ENCODE measurements around the gene ARRDC3.

Gene ARRDC3

GRCh38 chr5:91383027-91383955 is at the start of gene ARRDC3:
Gene ARRDC3, minus strand, starts transcription at chr5:91383317. Its CDS starts 225 bp downstream, at chr5:91383092.
- no peak for TF ChIP-seq CTCF (conservative IDR thresholded peaks at IDR 0.05; ENCODE audit: low read depth, low read length)
- DNase-seq (ENCODE audit: low read depth), result peak; percentile 97
- peak within 1 kb of the TSS; percentile 82 for H3K4me3 ChIP-seq (ENCODE audit: low read depth, low read length)

- no peak for DNase-seq (ENCODE audit: low read depth)
These were observed 47.8 kb upstream of the ARRDC3 start for GRCh38 chr5:91430949-91431348.

GRCh38 chr5:91424638-91425436 is 41.7 kb upstream of the ARRDC3 start:
- DNase-seq (ENCODE audit: low read depth), result no peak
- no peak overlapping the region for H3K4me3 ChIP-seq (ENCODE audit: low read depth, low read length)
- no peak for TF ChIP-seq CTCF (conservative IDR thresholded peaks at IDR 0.05; ENCODE audit: low read depth, low read length)

More at GRCh38 chr5:91430949-91431348, 47.8 kb upstream of the ARRDC3 start:
- no peak for TF ChIP-seq CTCF (conservative IDR thresholded peaks at IDR 0.05; ENCODE audit: low read depth, low read length)
- H3K4me3 ChIP-seq (ENCODE audit: low read depth, low read length), result no peak overlapping the region

GRCh38 chr5:91423871-91424270 is 40.8 kb upstream of the ARRDC3 start:
- no peak overlapping the region for H3K4me3 ChIP-seq (ENCODE audit: low read depth, low read length)
- no peak for DNase-seq (ENCODE audit: low read depth)
- no peak for TF ChIP-seq CTCF (conservative IDR thresholded peaks at IDR 0.05; ENCODE audit: low read depth, low read length)

- DNase-seq (ENCODE audit: low read depth), result peak; percentile 54
- no peak for TF ChIP-seq CTCF (conservative IDR thresholded peaks at IDR 0.05; ENCODE audit: low read depth, low read length)
- no peak overlapping the region for H3K4me3 ChIP-seq (ENCODE audit: low read depth, low read length)
These were observed 37.8 kb upstream of the ARRDC3 start for GRCh38 chr5:91420879-91421278.

GRCh38 chr5:91419571-91420537 is 36.7 kb upstream of the ARRDC3 start:
- H3K4me3 ChIP-seq (ENCODE audit: low read depth, low read length), result no peak overlapping the region
- peak; percentile 66 for TF ChIP-seq CTCF (conservative IDR thresholded peaks at IDR 0.05; ENCODE audit: low read depth, low read length)
- peak; percentile 81 for DNase-seq (ENCODE audit: low read depth)
